ENCODE measurements around the gene ZBTB42.

Gene ZBTB42

GRCh38 chr14:104784218-104784568, 16.7 kb upstream of the ZBTB42 start:
- DNase-seq: no peak

DNA sequence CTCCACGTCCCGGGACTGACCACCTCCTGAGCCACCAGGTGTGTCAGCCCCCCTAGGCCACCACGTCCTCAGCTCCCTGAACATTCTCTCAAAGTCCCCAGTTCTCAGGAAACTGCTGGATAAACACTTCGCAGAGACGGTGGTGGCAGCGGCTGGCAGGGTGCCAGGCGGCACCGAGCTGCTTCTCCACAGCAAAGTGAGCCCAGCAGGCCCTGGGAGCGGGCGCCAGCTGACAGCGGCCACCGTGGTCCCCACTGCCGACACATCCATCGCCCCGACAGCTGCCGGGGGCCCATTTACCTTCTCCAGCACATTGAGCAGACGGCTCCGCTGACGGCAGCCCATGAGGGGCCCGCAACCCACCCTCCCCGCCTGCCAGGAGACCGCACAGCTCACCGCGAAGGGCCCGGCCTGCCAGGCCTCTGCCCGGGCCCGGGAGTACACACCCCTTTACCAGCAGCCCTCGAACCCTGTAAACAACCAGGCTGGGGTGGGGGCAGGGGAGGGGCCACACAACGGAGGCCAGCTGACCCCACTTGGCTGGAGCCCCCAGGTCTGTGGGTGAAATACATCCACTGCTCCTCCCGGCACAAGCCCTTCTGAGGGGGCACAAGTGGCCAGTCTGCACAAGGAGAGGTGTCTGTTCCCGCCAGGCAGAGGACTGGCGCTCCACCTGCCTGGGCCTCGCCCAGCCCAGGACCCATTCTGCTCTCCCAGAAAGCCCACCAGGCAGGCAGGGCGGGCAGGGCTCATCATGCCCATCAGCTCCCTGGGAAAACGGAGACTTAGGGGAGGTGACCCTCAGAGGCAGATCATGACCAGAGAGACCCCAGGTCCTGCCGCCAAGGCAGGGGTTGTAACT, 15.8 kb upstream of the ZBTB42 start:
- no peak for DNase-seq

DNA sequence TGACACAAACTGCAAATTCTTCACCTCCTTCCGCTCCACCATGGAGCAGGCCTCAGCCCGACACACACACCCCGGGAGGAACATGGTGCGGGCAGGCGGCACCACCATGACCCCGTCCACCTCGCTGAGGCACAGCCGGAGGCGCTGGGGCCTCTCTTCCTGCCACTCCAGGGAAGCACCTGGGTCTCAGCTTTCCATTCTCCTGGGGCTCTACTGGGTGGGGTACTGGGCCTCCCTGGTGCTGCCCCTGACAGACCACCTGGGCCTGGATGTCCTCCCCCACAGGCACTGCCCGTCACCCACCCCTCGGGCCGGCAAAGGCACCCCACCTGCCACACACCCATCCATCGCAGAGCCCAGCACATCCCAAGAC, 15.2 kb upstream of the ZBTB42 start:
- no peak for DNase-seq

DNA sequence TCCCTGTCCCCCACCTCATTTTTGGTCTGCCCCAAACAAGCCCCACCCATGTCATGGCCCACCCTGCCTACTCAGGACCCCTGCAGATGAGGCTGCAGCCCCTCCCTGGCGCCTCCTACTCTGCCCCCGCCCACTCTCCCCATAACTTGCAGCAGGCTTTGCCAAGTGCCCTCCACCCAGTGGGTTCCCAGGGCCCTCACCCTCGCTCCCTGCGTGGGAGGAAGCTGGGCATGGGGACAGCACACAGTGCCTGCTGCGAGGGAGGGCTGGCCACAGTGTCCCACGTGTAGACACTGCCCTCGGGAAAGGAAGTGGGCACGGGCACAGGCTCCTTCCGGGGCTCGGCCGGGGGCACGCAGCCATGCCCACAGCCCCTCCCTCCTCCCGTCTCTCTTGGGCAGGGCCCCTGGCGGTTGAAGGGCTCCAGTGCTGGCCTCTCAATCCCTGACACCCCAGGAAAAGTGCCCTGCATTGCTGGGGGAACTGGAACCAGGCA, 14.8 kb upstream of the ZBTB42 start:
- DNase-seq: peak; percentile 23

- DNase-seq: no peak
Measured at GRCh38 chr14:104786726-104787675, 13.9 kb upstream of the ZBTB42 start.

DNA sequence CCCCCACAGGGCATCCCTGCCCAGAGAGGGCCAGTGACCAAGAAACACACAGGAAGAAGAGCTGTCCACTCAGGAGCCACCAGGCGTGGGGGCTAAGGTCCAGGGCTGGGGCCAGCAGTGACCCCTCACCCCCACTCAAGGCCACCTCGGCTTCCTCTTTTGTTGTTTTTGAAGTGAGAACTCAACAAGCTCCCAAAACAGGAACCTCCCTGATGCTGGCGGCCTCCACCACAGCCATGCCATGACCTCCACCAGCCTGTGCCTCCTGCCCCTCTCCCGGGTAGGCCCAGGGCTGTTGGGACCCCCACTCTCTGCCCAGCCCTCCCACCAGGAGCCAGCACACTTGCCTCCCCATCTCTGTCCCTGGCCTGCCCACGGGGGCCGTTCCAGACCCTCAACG, 13.2 kb upstream of the ZBTB42 start:
- DNase-seq: peak; percentile 69

DNA sequence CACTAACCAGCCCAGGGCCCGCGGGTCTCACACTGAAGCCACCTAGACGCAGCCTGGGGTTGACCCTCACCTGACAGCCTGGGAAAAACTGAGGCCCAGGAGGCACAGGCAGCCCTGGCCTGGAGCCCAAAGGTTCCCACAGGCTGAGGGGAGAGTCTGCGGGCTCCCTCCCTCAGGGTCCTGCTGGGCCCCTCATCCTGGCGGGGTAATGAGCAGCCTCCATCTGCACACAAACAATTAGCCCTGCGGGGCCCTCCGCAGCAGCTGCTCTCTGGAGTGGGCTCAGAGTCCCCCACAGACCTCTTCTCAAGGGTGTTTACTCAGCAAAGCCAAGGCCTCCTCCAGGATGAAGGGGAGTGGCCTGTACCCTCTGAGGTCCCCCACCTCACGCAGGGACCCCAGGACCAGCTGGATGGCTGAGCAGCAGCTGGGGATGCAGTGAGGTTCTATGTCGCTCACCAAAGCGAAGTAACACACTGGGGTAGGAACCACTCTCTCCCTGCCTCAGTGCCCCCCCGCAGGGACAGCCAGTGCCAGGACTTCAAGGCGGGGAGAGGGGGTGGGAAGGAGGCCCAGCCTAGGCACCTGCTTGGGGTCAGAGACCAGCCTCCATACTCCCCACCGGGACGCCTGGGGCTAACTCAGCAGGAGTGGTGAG, 12.6 kb upstream of the ZBTB42 start:
- no peak for DNase-seq

DNA sequence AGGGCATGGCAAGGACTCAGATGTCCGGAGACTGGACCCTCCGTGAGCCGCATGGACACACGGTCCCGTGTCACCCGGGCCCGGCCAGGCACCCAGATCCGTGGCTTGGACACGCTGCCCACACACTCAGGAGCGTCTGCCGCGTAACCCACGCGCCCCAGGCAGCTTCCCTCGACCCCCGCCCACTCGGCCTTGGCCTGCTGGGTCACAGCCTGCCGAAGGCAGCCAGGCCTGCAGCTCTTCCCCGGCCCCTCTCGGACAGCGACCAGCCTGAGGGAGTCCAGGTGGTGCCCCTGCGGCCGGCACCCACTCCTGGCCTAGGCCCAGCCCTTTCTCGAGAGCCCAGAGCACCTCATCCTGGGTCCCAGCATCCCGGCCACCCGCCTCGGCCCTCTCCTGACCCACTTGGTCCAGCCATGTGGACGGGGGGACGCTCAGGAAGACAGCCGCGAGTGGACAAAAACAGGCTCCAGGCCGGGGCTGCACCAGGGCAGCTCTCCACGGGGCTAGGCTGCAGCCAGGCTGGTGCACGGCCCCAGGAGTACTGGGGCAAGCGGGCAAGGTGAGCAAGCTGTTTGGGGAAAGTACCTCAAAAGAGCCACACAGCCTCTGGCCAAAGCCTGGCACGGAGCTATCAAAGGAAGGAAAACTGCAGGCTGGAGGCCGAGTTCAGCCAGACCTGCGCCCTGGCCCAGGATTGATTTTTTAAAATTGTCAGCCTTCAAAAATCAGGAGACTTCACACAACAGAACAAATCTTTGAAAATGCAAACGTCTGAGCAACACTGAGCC, 11.8 kb upstream of the ZBTB42 start:
- DNase-seq: no peak

GRCh38 chr14:104789752-104790743, 10.9 kb upstream of the ZBTB42 start:
- DNase-seq: no peak

DNA sequence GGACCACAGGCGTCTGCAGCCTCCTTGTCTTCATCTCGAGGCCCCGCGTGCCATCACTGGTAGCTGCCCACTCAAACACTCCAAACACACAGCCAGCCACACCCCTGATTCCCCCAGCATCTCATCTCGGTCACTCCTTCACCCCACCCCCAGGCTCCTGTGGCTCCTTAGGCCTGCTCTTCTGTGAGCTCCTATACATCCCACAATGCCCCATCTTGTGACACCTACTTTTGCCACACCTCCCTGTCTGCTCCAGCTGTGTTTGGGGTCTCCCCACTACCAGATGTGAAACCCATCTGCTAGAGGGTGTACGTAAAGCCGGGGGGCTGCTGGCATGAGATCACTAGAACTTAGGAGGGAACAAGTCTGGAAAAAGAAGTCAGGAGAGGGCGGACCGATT, 9.5 kb upstream of the ZBTB42 start:
- DNase-seq: no peak

DNA sequence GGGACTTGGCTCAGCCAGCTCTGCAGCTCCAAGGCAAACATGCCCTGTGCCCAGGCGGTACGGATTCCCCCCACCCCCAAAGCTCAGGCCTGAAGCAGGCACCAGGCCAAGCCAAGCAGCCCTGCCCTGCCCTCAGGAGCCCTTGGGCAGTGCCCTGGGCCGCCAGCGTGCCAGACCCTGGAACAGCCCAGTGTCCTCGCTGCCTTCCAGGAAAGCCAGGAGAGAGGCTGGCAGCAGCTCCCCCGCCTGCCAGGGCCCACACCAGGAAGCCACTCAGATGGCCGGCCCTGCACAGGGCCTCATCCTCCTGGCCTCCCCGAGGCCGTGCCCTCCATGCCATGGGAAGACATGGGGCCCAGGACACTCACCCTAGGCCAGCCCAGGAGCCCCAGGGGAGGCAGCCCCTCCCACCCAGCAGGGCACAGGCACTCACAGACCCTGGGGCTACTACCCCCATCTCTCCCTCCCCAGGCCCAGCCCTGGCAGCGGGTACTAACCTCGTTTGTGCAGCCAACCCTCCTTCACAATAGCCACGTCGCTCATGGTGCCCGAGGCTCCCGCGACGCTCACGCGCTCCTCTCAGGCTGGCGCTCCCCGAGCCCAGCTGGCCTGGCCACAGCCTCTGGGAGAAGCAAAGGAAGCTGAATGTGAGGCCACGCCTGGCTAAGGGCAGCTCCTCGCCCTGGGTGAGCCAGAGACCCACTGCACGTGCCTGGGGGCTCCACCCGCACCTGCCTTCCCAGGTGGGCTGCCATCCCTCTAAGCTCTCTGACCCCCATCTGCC, 8.6 kb upstream of the ZBTB42 start:
- no peak for DNase-seq

DNA sequence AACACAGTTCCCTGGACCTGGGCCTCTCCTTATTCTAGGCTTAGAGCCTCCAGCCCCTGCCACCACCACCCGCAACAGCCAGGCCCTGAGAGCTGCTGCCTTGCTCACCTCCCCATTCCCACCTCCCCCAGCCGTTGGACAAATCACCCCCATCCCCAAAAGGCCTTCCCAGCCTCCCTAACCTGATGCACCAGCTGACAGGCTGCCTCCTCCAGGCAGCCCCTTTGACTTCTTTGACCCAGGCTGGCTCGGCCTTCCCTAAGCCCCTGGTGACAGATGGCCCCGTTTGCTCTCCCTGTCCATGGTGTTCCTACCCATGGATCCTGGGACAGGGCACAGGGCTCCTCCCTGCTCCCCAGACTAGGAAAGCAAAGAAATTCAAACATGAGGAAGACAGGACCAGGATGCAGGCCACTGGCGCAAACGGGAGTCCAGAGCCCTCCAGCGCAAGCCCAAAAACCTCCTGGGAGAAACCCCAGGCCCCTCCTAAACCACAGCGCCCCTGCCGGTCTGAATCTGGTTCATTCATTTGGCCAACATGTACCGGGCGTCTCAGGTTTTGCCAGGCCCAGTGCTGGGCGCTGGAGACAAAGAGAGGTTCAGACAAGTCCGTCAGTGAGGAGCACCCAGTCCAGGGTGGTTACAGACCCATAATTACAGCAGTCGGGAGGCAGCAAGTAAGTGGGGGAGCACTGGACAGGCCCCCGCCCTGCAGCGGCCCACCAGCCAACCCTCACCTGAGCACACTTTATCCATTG, 7.8 kb upstream of the ZBTB42 start:
- DNase-seq: no peak

GRCh38 chr14:104793703-104793959, 7.3 kb upstream of the ZBTB42 start:
- no peak for DNase-seq

- DNase-seq: peak; percentile 53
Measured at GRCh38 chr14:104794099-104794498, 6.8 kb upstream of the ZBTB42 start.

GRCh38 chr14:104794631-104794992, 6.3 kb upstream of the ZBTB42 start:
- DNase-seq: peak; percentile 30

DNA sequence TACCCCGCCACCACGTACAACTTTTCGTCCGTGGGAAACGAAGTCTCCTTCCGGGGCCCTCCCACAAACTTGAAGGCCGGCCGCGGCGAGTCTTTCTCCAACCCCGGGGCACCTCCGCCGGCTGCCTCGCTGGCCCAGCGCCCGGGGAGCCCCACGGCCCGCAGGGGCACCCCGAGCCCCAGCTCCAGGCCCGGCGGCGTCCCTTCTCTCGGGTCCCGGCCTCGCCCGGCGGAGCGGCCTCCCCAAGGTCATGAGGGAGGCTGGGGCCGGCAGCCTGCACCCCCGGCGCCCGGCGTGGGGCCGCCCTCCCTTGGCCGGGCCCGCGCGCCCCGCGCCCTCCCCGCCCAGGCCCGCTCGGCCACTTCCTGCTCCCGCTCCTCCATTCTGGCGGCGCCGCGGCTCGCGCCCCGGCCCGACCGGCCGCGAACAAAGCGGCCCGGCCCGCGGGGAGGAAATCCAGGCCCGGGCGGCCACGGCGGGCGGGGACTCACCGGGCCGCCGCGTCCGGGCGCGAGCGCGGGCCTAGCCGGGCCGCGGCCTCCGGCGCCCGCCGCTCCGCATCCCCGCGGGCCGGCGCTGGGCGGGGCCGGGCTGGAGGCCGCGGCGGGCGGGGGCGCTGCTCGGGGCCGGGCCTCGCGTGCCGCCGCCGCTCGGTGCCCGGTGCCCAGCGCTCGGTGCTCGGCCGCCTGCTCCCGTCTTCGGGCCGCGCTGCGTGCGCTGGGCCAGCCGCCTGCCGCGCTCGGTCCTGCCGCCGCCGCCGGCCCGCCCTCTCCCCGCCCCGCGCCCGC, 5.7 kb upstream of the ZBTB42 start, which contains the start of gene AKT1:
TSS of gene AKT1 (minus strand) at position 756 of the 788 bp plus-strand sequence. CDS start 3,105 bp downstream, outside the sequence.
- DNase-seq: peak; percentile 25

- DNase-seq: peak; percentile 37
Measured at GRCh38 chr14:104795781-104796686, 4.9 kb upstream of the ZBTB42 start.

- DNase-seq: no peak
Measured at GRCh38 chr14:104796687-104797081, 4.2 kb upstream of the ZBTB42 start.
